WTC11 (cell line): ENCODE measurements around the gene ARMH2. TPM values are rescaled to one million over a fixed set of nuclear protein-coding genes. Genes with fewer than 3 reads are reported as not detected.

Source experiments
- ATAC-seq: fragments of 200-7000 bp; cut with Tn5 transposase; 2 replicates; pipeline ENCODE4 v1.10.0; 2021; ENCODE audit warnings: mild to moderate bottlenecking, moderate library complexity
- CTCF ChIA-PET: fragments of 300-600 bp; sonication (Branson Sonifier 250); formaldehyde crosslinking; loops from one replicate; lab custom pipeline; 2021; ENCODE audit warnings: antibody characterized with exemption; lab: Charles Lee
- POLR2A ChIA-PET: fragments of 350-600 bp; sonication (Branson Sonifier 250); formaldehyde crosslinking; loops from one replicate; lab custom pipeline; 2021; ENCODE audit warnings: antibody characterized with exemption; lab: Charles Lee
- DNase-seq: peaks from one replicate; pipeline ENCODE4 v3.0.0; 2021; ENCODE audit warnings: low spot score
- H3K27ac Mint-ChIP-seq: 2 replicates; pipeline ENCODE4 v1.8.0; 2021; ENCODE audit warnings: mixed read lengths
- H3K27me3 Mint-ChIP-seq: 2 replicates; pipeline ENCODE4 v1.8.0; 2021; ENCODE audit warnings: low read depth, mild to moderate bottlenecking, moderate library complexity, mixed read lengths
- H3K36me3 Mint-ChIP-seq: 2 replicates; pipeline ENCODE4 v1.8.0; 2021; ENCODE audit warnings: mixed read lengths
- H3K4me1 Mint-ChIP-seq: 2 replicates; pipeline ENCODE4 v1.8.0; 2022; ENCODE audit warnings: mixed read lengths
- H3K4me3 Mint-ChIP-seq: 2 replicates; pipeline ENCODE4 v1.8.0; 2021; ENCODE audit warnings: mild to moderate bottlenecking, moderate library complexity, mixed read lengths
- H3K9me3 Mint-ChIP-seq: 2 replicates; pipeline ENCODE4 v1.8.0; 2021; ENCODE audit warnings: mixed read lengths
- CBFB ChIP-seq: sonication (generic); formaldehyde crosslinking; IDR thresholded peaks from 2 replicates; pipeline ENCODE4 v1.8.1; 2022; ENCODE audit warnings: mild to moderate bottlenecking, low read depth, missing genetic modification reagents
- CREM ChIP-seq: sonication (generic); formaldehyde crosslinking; IDR thresholded peaks from 2 replicates; pipeline ENCODE4 v1.8.1; 2022; ENCODE audit warnings: mild to moderate bottlenecking, missing genetic modification reagents, moderate library complexity
- CTCF ChIP-seq: fragments of 200-600 bp; IDR thresholded peaks from 2 replicates; pipeline ENCODE4 v1.8.0; 2022; ENCODE audit warnings: antibody characterized with exemption
- ESRRA ChIP-seq: sonication (generic); formaldehyde crosslinking; IDR thresholded peaks from 2 replicates; pipeline ENCODE4 v1.8.1; 2022; ENCODE audit warnings: mild to moderate bottlenecking, missing genetic modification reagents, borderline replicate concordance
- ETV6 ChIP-seq: sonication (generic); formaldehyde crosslinking; IDR thresholded peaks from 2 replicates; pipeline ENCODE4 v1.8.1; 2022; ENCODE audit warnings: mild to moderate bottlenecking, missing genetic modification reagents
- FOXK1 ChIP-seq: sonication (generic); formaldehyde crosslinking; IDR thresholded peaks from 2 replicates; pipeline ENCODE4 v1.8.0; 2022; ENCODE audit warnings: mild to moderate bottlenecking, moderate library complexity, missing genetic modification reagents
- FOXP1 ChIP-seq: sonication (generic); formaldehyde crosslinking; IDR thresholded peaks from 2 replicates; pipeline ENCODE4 v1.8.0; 2022; ENCODE audit warnings: missing genetic modification reagents, mild to moderate bottlenecking, moderate library complexity, borderline replicate concordance
- GRHL2 ChIP-seq: fragments of 250-450 bp; sonication (Bioruptor Pico); IDR thresholded peaks from 2 replicates; pipeline ENCODE4 v1.8.0; 2022; ENCODE audit warnings: mild to moderate bottlenecking, moderate library complexity; ENCODE audit not compliant: insufficient replicate concordance, severe bottlenecking
- HMGA2 ChIP-seq: fragments of 250-450 bp; sonication (Bioruptor Pico); IDR thresholded peaks from 2 replicates; pipeline ENCODE4 v1.4.0; 2021; ENCODE audit warnings: mild to moderate bottlenecking, moderate library complexity
- IRF1 ChIP-seq: sonication (generic); formaldehyde crosslinking; IDR thresholded peaks from 2 replicates; pipeline ENCODE4 v1.8.0; 2023; ENCODE audit warnings: missing genetic modification reagents
- JAZF1 ChIP-seq: fragments of 250-450 bp; sonication (Bioruptor Pico); IDR thresholded peaks from 2 replicates; pipeline ENCODE4 v1.9.0; 2021; ENCODE audit warnings: moderate library complexity, mild to moderate bottlenecking, inconsistent platforms
- KAT7 ChIP-seq: sonication (generic); formaldehyde crosslinking; IDR thresholded peaks from 2 replicates; pipeline ENCODE4 v1.8.1; 2023; ENCODE audit warnings: missing genetic modification reagents, mild to moderate bottlenecking, borderline replicate concordance
- MAX ChIP-seq: sonication (generic); formaldehyde crosslinking; IDR thresholded peaks from 2 replicates; pipeline ENCODE4 v1.8.0; 2022; ENCODE audit warnings: mild to moderate bottlenecking, missing genetic modification reagents
- MXD4 ChIP-seq: fragments of 250-450 bp; sonication (Bioruptor Pico); IDR thresholded peaks from 2 replicates; pipeline ENCODE4 v1.8.0; 2021; ENCODE audit warnings: mild to moderate bottlenecking, moderate library complexity, borderline replicate concordance
- NFATC4 ChIP-seq: fragments of 250-450 bp; sonication (Bioruptor Pico); IDR thresholded peaks from 2 replicates; pipeline ENCODE4 v1.9.0; 2021; ENCODE audit warnings: mild to moderate bottlenecking
- NFYB ChIP-seq: sonication (generic); formaldehyde crosslinking; conservative IDR thresholded peaks from 2 replicates; pipeline ENCODE4 v1.8.0; 2022; ENCODE audit warnings: low read depth, missing genetic modification reagents
- PREB ChIP-seq: sonication (generic); formaldehyde crosslinking; IDR thresholded peaks from 2 replicates; pipeline ENCODE4 v1.8.1; 2022; ENCODE audit warnings: mild to moderate bottlenecking, missing genetic modification reagents, moderate library complexity, borderline replicate concordance
- SOX15 ChIP-seq: fragments of 250-450 bp; sonication (Bioruptor Pico); IDR thresholded peaks from 2 replicates; pipeline ENCODE4 v1.9.0; 2021; ENCODE audit warnings: mild to moderate bottlenecking
- SP1 ChIP-seq: sonication (generic); formaldehyde crosslinking; conservative IDR thresholded peaks from 2 replicates; pipeline ENCODE4 v1.8.1; 2022; ENCODE audit warnings: missing genetic modification reagents
- TEAD1 ChIP-seq: sonication (generic); formaldehyde crosslinking; IDR thresholded peaks from 2 replicates; pipeline ENCODE4 v1.8.0; 2022; ENCODE audit warnings: mild to moderate bottlenecking, missing genetic modification reagents
- USF2 ChIP-seq: sonication (generic); formaldehyde crosslinking; IDR thresholded peaks from 2 replicates; pipeline ENCODE4 v1.8.1; 2023; ENCODE audit warnings: mild to moderate bottlenecking, missing genetic modification reagents, moderate library complexity
- ZNF121 ChIP-seq: sonication (generic); formaldehyde crosslinking; IDR thresholded peaks from 2 replicates; pipeline ENCODE4 v1.8.0; 2023; ENCODE audit warnings: missing genetic modification reagents
- ZNF317 ChIP-seq: sonication (generic); formaldehyde crosslinking; IDR thresholded peaks from 2 replicates; pipeline ENCODE4 v1.8.1; 2023; ENCODE audit warnings: low read depth, mild to moderate bottlenecking, moderate library complexity, missing genetic modification reagents, borderline replicate concordance
- ZNF416 ChIP-seq: fragments of 250-450 bp; sonication (Bioruptor Pico); IDR thresholded peaks from 2 replicates; pipeline ENCODE4 v1.9.0; 2021; ENCODE audit warnings: mild to moderate bottlenecking, inconsistent platforms
- ZNF671 ChIP-seq: fragments of 250-450 bp; sonication (Bioruptor Pico); IDR thresholded peaks from 2 replicates; pipeline ENCODE4 v1.8.0; 2021; ENCODE audit warnings: mild to moderate bottlenecking
- ZSCAN18 ChIP-seq: fragments of 250-450 bp; sonication (Bioruptor Pico); IDR thresholded peaks from 2 replicates; pipeline ENCODE4 v2.1.2; 2022; ENCODE audit warnings: mild to moderate bottlenecking, moderate library complexity
- total RNA-seq: library from RNA; stranded (reverse); gene quantifications from 3 replicates; pipeline ENCODE4 v1.2.3, GENCODE V29; 2021

The ARMH2 gene
- total RNA-seq, 1 experiment from 2014 or later: not detected

GRCh38 chr6:24827162-24827561 is 28.4 kb upstream of the ARMH2 start:
- Mint-ChIP-seq H3K27ac (peak overlapping the region; percentile 78), H3K36me3 (no peaks in the 10 kb centered on the region), H3K9me3 (no peaks in the 10 kb centered on the region), H3K4me3 (no peak overlapping the region), H3K4me1 (peaks cover 20% of the 10 kb centered on the region)
- TF ChIP-seq ZNF121 (CRISPR knock-in tag) (no peak), SP1 (CRISPR knock-in tag) (no peak), SOX15 (CRISPR knock-in tag) (no peak), ZNF671 (CRISPR knock-in tag) (no peak), NFYB (no peak), CTCF (no peak), ZNF317 (CRISPR knock-in tag) (no peak), FOXK1 (no peak), PREB (no peak), CREM (CRISPR knock-in tag) (no peak), MXD4 (CRISPR knock-in tag) (no peak), TEAD1 (CRISPR knock-in tag) (no peak), ZNF416 (no peak), IRF1 (no peak), USF2 (CRISPR knock-in tag) (no peak), JAZF1 (no peak), ZSCAN18 (CRISPR knock-in tag) (no peak)
- TF ChIP-seq, all 79 proteins: peak for 0
- CTCF ChIA-PET: interaction anchor here (1.0 kb wide), 1 partner anchor 9 kb away, joined by 3 read pairs; no protein-coding TSS in a partner anchor
- no peaks in the 10 kb centered on the region for H3K27me3 Mint-ChIP-seq
- ATAC-seq (peak; percentile 75), DNase-seq (no peak)
- POLR2A ChIA-PET: no interaction called here

GRCh38 chr6:24825130-24825630 is 26.5 kb upstream of the ARMH2 start:
- Mint-ChIP-seq H3K4me1 (peaks cover 14% of the 10 kb centered on the region), H3K9me3 (no peaks in the 10 kb centered on the region), H3K27me3 (no peaks in the 10 kb centered on the region), H3K4me3 (no peak overlapping the region), H3K27ac (no peak overlapping the region), H3K36me3 (no peaks in the 10 kb centered on the region)
- DNase-seq (no peak), ATAC-seq (no peak)
- POLR2A ChIA-PET: no interaction called here
- CTCF ChIA-PET: no interaction called here
- TF ChIP-seq ZNF416: no peak
- TF ChIP-seq FOXP1 (CRISPR knock-in tag): no peak
- no peak for TF ChIP-seq MAX (CRISPR knock-in tag)
- TF ChIP-seq HMGA2 (CRISPR knock-in tag): no peak
- no peak for TF ChIP-seq ESRRA (CRISPR knock-in tag)
- no peak for TF ChIP-seq KAT7 (CRISPR knock-in tag)
- TF ChIP-seq USF2 (CRISPR knock-in tag): no peak
- no peak for TF ChIP-seq GRHL2
- no peak for TF ChIP-seq TEAD1 (CRISPR knock-in tag)
- no peak for TF ChIP-seq IRF1
- no peak for TF ChIP-seq CBFB (CRISPR knock-in tag)
- TF ChIP-seq ETV6 (CRISPR knock-in tag): no peak
- no peak for TF ChIP-seq ZSCAN18 (CRISPR knock-in tag)
- no peak for TF ChIP-seq NFATC4
